GM23338 (cell line): ENCODE results near the gene DOCK4. TPM values are rescaled to one million over a fixed set of nuclear protein-coding genes. Genes with fewer than 3 reads are reported as not detected.

Experiments
- ATAC-seq: fragments of 200-7000 bp; cut with Tn5 transposase; 3 replicates; pipeline ENCODE4 v1.9.1; 2020
- DNase-seq: peaks from one replicate; pipeline ENCODE4 v3.0.0-alpha.2; 2015; ENCODE audit warnings: low spot score
- H2AFZ ChIP-seq: fragments of 200-600 bp; sonication (generic); 2 replicates; pipeline ENCODE4 v1.8.0; 2016; ENCODE audit warnings: antibody characterized with exemption, mild to moderate bottlenecking, moderate library complexity
- H3F3A ChIP-seq: fragments of 200-600 bp; sonication (generic); replicated peaks from 2 replicates; pipeline ENCODE4 v1.8.0; 2017; ENCODE audit warnings: antibody characterized with exemption, mixed run types, low read depth
- H3K27ac ChIP-seq: fragments of 200-600 bp; sonication (generic); 2 replicates; pipeline ENCODE4 v1.6.1; 2016; ENCODE audit warnings: low read depth
- H3K27me3 ChIP-seq: fragments of 200-600 bp; sonication (generic); 2 replicates; pipeline ENCODE4 v1.8.0; 2016; ENCODE audit warnings: mild to moderate bottlenecking, mixed run types, moderate library complexity; ENCODE audit not compliant: insufficient read depth
- H3K36me3 ChIP-seq: fragments of 200-600 bp; sonication (generic); 2 replicates; pipeline ENCODE4 v1.8.0; 2016; ENCODE audit warnings: mild to moderate bottlenecking; ENCODE audit not compliant: insufficient read depth
- H3K4me1 ChIP-seq: fragments of 200-600 bp; sonication (generic); 2 replicates; pipeline ENCODE4 v1.8.0; 2016; ENCODE audit warnings: mild to moderate bottlenecking, moderate library complexity; ENCODE audit not compliant: insufficient read depth
- H3K4me2 ChIP-seq: fragments of 200-600 bp; sonication (generic); 2 replicates; pipeline ENCODE4 v1.7.1; 2017; ENCODE audit warnings: mixed run types
- H3K4me3 ChIP-seq: fragments of 200-600 bp; sonication (generic); 2 replicates; pipeline ENCODE4 v1.6.1; 2016; ENCODE audit warnings: mixed run types
- H3K79me2 ChIP-seq: fragments of 200-600 bp; sonication (generic); replicated peaks from 2 replicates; pipeline ENCODE4 v1.8.0; 2017; ENCODE audit warnings: mild to moderate bottlenecking; ENCODE audit not compliant: insufficient read depth
- H3K9me2 ChIP-seq: fragments of 200-600 bp; sonication (generic); 2 replicates; pipeline ENCODE4 v1.8.0; 2017; ENCODE audit not compliant: insufficient read depth
- H4K20me1 ChIP-seq: fragments of 200-600 bp; sonication (generic); replicated peaks from 2 replicates; pipeline ENCODE4 v1.8.0; 2017; ENCODE audit warnings: mild to moderate bottlenecking; ENCODE audit not compliant: insufficient read depth
- H3K27ac Mint-ChIP-seq: 2 replicates; pipeline ENCODE4 v1.8.0; 2020; ENCODE audit warnings: inconsistent platforms, mild to moderate bottlenecking, moderate library complexity, mixed read lengths
- H3K27me3 Mint-ChIP-seq: 3 replicates; pipeline ENCODE4 v1.8.0; 2022; ENCODE audit warnings: low read depth, mild to moderate bottlenecking, moderate library complexity, mixed read lengths, inconsistent platforms; ENCODE audit not compliant: insufficient read depth, poor library complexity
- H3K36me3 Mint-ChIP-seq: 3 replicates; pipeline ENCODE4 v1.8.0; 2021; ENCODE audit warnings: low read depth, mild to moderate bottlenecking, inconsistent platforms, moderate library complexity, mixed read lengths
- H3K4me1 Mint-ChIP-seq: 3 replicates; pipeline ENCODE4 v1.8.0; 2020; ENCODE audit warnings: mild to moderate bottlenecking, inconsistent platforms, mixed read lengths
- H3K4me3 Mint-ChIP-seq: 3 replicates; pipeline ENCODE4 v1.8.0; 2021; ENCODE audit warnings: moderate library complexity, mild to moderate bottlenecking, inconsistent platforms, mixed read lengths
- H3K9me3 Mint-ChIP-seq: 3 replicates; pipeline ENCODE4 v1.8.0; 2020; ENCODE audit warnings: moderate library complexity, mild to moderate bottlenecking, inconsistent platforms, mixed read lengths
- CREB1 ChIP-seq: fragments of 250-450 bp; sonication (Bioruptor Pico); IDR thresholded peaks from 2 replicates; pipeline ENCODE4 v1.5.0; 2020; ENCODE audit warnings: low read depth, mild to moderate bottlenecking, moderate library complexity
- CTCF ChIP-seq, 2 experiments: fragments of 200-600 bp in 1 of 2; sonication (generic) in 1 of 2; conservative IDR thresholded peaks; 2 replicates each; pipeline versions ENCODE4 v1.5.1 to v1.6.1; 2016 to 2017; ENCODE audit warnings: antibody characterized with exemption in 2 of 2, low read depth in 2 of 2, mild to moderate bottlenecking in 2 of 2, moderate library complexity in 1 of 2
- ETS1 ChIP-seq: IDR thresholded peaks from 2 replicates; pipeline ENCODE4 v1.6.1; 2016; ENCODE audit warnings: antibody characterized with exemption
- EZH2 ChIP-seq: fragments of 200-600 bp; sonication (generic); IDR thresholded peaks from one replicate; pipeline ENCODE4 v1.8.0; 2017; ENCODE audit warnings: antibody characterized with exemption, mild to moderate bottlenecking, low read depth; ENCODE audit not compliant: unreplicated experiment
- EZH2phosphoT487 ChIP-seq: fragments of 200-600 bp; sonication (generic); IDR thresholded peaks from one replicate; pipeline ENCODE4 v1.8.1; 2018; ENCODE audit warnings: antibody characterized with exemption; ENCODE audit not compliant: unreplicated experiment
- JUNB ChIP-seq: IDR thresholded peaks from one replicate; pipeline ENCODE4 v1.6.1; 2016; ENCODE audit warnings: antibody characterized with exemption; ENCODE audit not compliant: unreplicated experiment
- NANOG ChIP-seq: IDR thresholded peaks from 2 replicates; pipeline ENCODE4 v1.6.1; 2016; ENCODE audit warnings: antibody characterized with exemption, borderline replicate concordance
- POLR2AphosphoS5 ChIP-seq: IDR thresholded peaks from 2 replicates; pipeline ENCODE4 v1.6.1; 2016; ENCODE audit warnings: antibody characterized with exemption, low read depth
- REST ChIP-seq: IDR thresholded peaks from one replicate; pipeline ENCODE4 v1.6.1; 2018; ENCODE audit warnings: antibody characterized with exemption; ENCODE audit not compliant: unreplicated experiment
- STAT1 ChIP-seq: IDR thresholded peaks from one replicate; pipeline ENCODE4 v1.6.1; 2016; ENCODE audit warnings: antibody characterized with exemption; ENCODE audit not compliant: unreplicated experiment
- ZNF114 ChIP-seq: fragments of 250-450 bp; sonication (Bioruptor Pico); IDR thresholded peaks from 2 replicates; pipeline ENCODE4 v1.5.0; 2020; ENCODE audit warnings: mild to moderate bottlenecking, moderate library complexity
- ZNF331 ChIP-seq: fragments of 250-450 bp; sonication (Bioruptor Pico); IDR thresholded peaks from 2 replicates; pipeline ENCODE4 v1.5.0; 2020; ENCODE audit warnings: low read depth, mild to moderate bottlenecking, moderate library complexity
- ZNF462 ChIP-seq: fragments of 250-450 bp; sonication (Bioruptor Pico); IDR thresholded peaks from 2 replicates; pipeline ENCODE4 v1.5.0; 2020; ENCODE audit warnings: mild to moderate bottlenecking, moderate library complexity
- polyA plus RNA-seq: library from polyadenylated mRNA; unstranded; fragments of >200 nt; fragmentation: Nextera tagmentation; extraction: Ambion mirVana; gene quantifications from 2 replicates; pipeline ENCODE4 v1.2.1, GENCODE V29; 2016
- total RNA-seq: library from RNA; depleted of rRNA; stranded (reverse); fragments of >200 nt; shearing (Covaris generic); gene quantifications from 2 replicates; pipeline ENCODE4 v1.2.3, GENCODE V29; 2014

Gene DOCK4
- total and polyA plus RNA-seq, 2 experiments from 2014 or later, result 6.3 to 33.8 TPM

- no peak for TF ChIP-seq ZNF462
- TF ChIP-seq STAT1, result no peak
- no peak for TF ChIP-seq POLR2AphosphoS5
- TF ChIP-seq ZNF114 (CRISPR knock-in tag), result no peak
- no peak for TF ChIP-seq NANOG
- TF ChIP-seq ZNF331 (CRISPR knock-in tag), result no peak
- TF ChIP-seq EZH2, result no peak
- no peak for TF ChIP-seq JUNB
These were observed 444.0 kb downstream of the DOCK4 start (continued) for GRCh38 chr7:111762211-111762610.

- Mint-ChIP-seq H3K9me3 (no peaks in the 10 kb centered on the region), H3K27me3 (peaks cover 5% of the 10 kb centered on the region)
- DNase-seq, result no peak
- TF ChIP-seq POLR2AphosphoS5 (no peak), ETS1 (no peak), ZNF114 (CRISPR knock-in tag) (no peak), ZNF331 (CRISPR knock-in tag) (no peak), STAT1 (no peak), CTCF (conservative IDR thresholded peaks at IDR 0.05; ENCODE audit: low read depth in 2 of 2) (no peak), EZH2phosphoT487 (no peak), CREB1 (CRISPR knock-in tag) (no peak), JUNB (no peak), NANOG (no peak), EZH2 (no peak), REST (no peak)
These were observed 446.2 kb downstream of the DOCK4 start for GRCh38 chr7:111760043-111760442.

More at GRCh38 chr7:111760043-111760442, 446.2 kb downstream of the DOCK4 start:
- Mint-ChIP-seq H3K4me1 (peaks cover 16% of the 10 kb centered on the region), H3K4me3 (no peak overlapping the region), H3K27ac (no peak overlapping the region), H3K36me3 (peaks cover 20% of the 10 kb centered on the region)
- 0 out of 2 replicates have a peak, but pooled peaks cover 10% of the 10 kb centered on the region for H3K36me3 ChIP-seq
- no peaks in the 10 kb centered on the region for H4K20me1 ChIP-seq
- no peak overlapping the region for H3K27ac ChIP-seq
- H3K4me1 ChIP-seq, result peaks cover 3% of the 10 kb centered on the region
- H2AFZ ChIP-seq, result no peak overlapping the region
- H3F3A ChIP-seq, result no peaks in the 10 kb centered on the region
- no peak for ATAC-seq
- H3K9me2 ChIP-seq, result no peaks in the 10 kb centered on the region
- no peaks in the 10 kb centered on the region for H3K79me2 ChIP-seq
- H3K4me3 ChIP-seq, result no peak overlapping the region
- no peak overlapping the region for H3K4me2 ChIP-seq
- H3K27me3 ChIP-seq, result no peaks in the 10 kb centered on the region
